ENCODE results near the gene RARB. TPM values are rescaled to one million over a fixed set of nuclear protein-coding genes. Genes with fewer than 3 reads are reported as not detected.
A peak's percentile ranks its signal among the peaks of the same experiment; 100 is the strongest.

The RARB gene
- polyA plus RNA-seq, 6 donors from 2014 or later = 0.13 to 0.17 TPM; not detected in 4

DNA sequence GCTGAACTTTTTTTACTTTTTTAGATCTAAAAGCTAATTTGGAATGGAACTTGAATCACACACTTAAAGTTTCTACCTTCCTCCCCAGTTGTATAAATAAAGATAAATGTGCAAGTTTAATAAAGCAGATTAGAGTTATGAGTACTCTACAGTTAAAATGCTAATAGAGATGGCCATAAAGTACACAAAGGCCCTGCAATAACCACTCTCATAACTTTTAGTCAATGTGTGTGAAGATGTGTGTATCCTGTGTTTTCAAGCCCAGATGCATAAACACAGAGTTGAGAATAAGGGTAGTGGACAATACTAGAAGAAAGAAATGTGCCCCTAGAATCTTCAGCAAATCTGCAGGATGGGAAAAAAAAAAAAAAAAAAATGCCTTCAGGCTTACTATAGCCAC, 191.3 kb downstream of the RARB start:
- no peak for DNase-seq
- Mint-ChIP-seq H3K36me3 (peaks cover 16 to 39% of the 10 kb centered on the region in 2 donors), H3K9me3 (no peaks in the 10 kb centered on the region), H3K4me3 (no peak overlapping the region), H3K27ac (peak overlapping the region in 3 of 6 donors; percentile 2 to 95 (median 82)), H3K27me3 (no peaks in the 10 kb centered on the region), H3K4me1 (no peaks in the 10 kb centered on the region)
- ATAC-seq (ENCODE audit: low read depth in 2 of 2) = no peak

DNA sequence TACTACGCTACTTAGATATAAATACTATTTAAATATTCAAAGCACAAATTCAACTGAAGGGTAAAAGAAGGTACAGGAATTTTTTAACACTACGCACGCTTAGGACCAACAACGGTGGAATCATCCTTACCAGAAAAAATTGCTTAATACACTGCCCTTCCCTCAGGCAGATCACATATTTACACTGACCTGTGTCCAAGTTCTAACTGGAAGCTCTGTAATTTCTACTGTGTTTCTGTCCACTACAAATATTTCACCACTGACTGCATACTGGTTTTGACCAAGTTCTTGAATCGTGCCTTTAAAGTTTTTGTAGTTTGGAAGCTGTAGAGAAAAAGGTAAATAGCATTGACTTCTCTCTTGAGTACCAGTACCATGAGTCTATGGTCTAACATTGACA, 192.4 kb downstream of the RARB start:
- H3K36me3 Mint-ChIP-seq = peaks cover 16 to 34% of the 10 kb centered on the region in 2 donors
- H3K4me3 Mint-ChIP-seq = no peak overlapping the region
- H3K27me3 Mint-ChIP-seq = no peaks in the 10 kb centered on the region
- H3K4me1 Mint-ChIP-seq = no peaks in the 10 kb centered on the region
- ATAC-seq (ENCODE audit: low read depth in 2 of 2) (no peak), DNase-seq (no peak)
- H3K27ac Mint-ChIP-seq = peak overlapping the region in 3 of 6 donors; percentile 37 to 69 (median 58)
- no peaks in the 10 kb centered on the region for H3K9me3 Mint-ChIP-seq

DNA sequence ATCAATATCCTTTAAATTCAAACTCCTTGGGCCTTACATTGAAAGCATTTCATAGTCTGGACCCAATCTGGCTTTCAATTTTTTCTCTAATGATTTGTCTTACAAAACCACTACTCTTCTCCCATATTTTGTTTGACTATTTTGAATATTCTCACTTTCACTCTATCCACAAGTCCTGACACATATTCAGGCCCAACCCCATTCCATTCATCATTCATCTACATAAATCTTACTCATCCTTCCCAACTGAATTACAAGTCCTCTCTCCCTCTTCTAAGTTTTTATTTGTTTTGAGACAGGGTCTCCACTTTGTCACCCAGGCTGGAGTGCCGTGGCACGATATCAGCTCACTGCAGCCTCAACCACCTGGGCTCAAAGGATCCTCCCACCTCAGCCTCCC, 193.0 kb downstream of the RARB start:
- ATAC-seq (ENCODE audit: low read depth in 2 of 2) = no peak
- H3K9me3 Mint-ChIP-seq = no peaks in the 10 kb centered on the region
- DNase-seq = no peak
- H3K4me1 Mint-ChIP-seq = no peaks in the 10 kb centered on the region
- peak overlapping the region in 4 of 6 donors; percentile 0 to 69 (median 48) for H3K27ac Mint-ChIP-seq
- no peaks in the 10 kb centered on the region for H3K27me3 Mint-ChIP-seq
- H3K4me3 Mint-ChIP-seq = no peak overlapping the region
- peaks cover 16 to 34% of the 10 kb centered on the region in 2 donors for H3K36me3 Mint-ChIP-seq

DNA sequence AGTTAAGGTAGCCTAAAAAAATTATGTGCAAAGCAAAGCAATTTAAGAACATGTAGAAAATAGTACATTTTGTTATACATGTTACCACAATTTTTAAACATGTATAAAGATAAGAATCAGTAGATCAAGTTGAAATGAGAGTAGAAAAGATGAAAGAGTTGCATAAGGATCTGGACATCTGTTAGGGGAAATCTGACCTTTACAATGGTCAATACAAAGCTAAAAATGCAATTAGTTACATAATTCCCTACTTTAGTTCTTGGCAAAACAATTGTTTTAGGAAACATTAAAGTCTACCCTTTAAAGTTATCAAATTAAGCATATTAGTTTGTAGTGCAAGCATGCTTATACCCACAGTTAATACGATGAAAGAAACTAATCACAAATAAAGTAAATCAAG, 203.9 kb downstream of the RARB start:
- ATAC-seq (ENCODE audit: low read depth in 2 of 2) = no peak
- no peak for DNase-seq
- H3K4me1 Mint-ChIP-seq = peaks cover 0 to 7% (median 2%) of the 10 kb centered on the region in 3 donors
- no peaks in the 10 kb centered on the region for H3K27me3 Mint-ChIP-seq
- H3K9me3 Mint-ChIP-seq = no peaks in the 10 kb centered on the region
- no peak overlapping the region for H3K4me3 Mint-ChIP-seq
- H3K36me3 Mint-ChIP-seq = peaks cover 14 to 28% of the 10 kb centered on the region in 2 donors
- peak overlapping the region in 1 of 6 donors; percentile 16 for H3K27ac Mint-ChIP-seq

DNA sequence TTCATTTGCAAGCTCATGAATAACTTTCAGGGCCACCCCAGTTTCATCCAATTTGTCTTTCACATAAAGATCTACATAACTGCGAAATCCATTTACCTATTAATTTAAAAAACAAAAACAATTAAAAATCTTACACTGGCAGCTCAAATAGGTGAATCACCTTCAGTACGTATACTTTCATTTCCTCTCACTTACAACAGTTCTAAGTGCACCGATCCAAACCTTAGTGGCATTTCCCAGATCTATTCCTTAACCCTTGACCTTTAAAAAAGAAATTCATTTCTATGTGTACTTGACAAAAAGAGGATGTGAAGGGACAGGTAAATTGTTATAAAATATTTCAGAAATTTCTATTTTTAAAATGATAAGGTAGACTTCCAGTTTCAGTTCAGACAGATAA, 205.9 kb downstream of the RARB start:
- Mint-ChIP-seq H3K36me3 (peaks cover 14 to 35% of the 10 kb centered on the region in 2 donors), H3K4me3 (no peak overlapping the region), H3K4me1 (peaks cover 0 to 7% (median 2%) of the 10 kb centered on the region in 3 donors), H3K27ac (peak overlapping the region in 3 of 6 donors; percentile 4 to 57 (median 45)), H3K27me3 (no peaks in the 10 kb centered on the region), H3K9me3 (no peaks in the 10 kb centered on the region)
- ATAC-seq (ENCODE audit: low read depth in 2 of 2) (no peak), DNase-seq (no peak)

DNA sequence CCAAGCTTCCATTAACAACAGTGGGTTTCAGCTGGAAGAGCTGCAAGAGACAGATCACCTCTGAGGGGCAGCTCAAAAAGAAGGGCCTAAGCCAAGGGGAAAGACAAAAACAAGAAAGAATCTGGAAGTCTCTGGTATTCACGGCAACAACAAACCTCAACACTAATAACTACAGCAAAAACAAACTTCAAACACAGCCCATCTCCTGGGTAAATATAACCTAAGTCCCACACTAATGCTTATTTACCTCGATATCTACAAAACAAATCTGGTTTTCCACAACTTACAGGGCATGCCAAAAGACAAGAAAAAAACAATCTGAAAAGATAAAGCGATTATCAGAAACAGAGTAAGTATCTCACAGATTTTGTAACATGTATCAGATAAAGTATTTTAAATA, 207.0 kb downstream of the RARB start:
- DNase-seq (no peak), ATAC-seq (ENCODE audit: low read depth in 2 of 2) (no peak)
- H3K27me3 Mint-ChIP-seq = no peaks in the 10 kb centered on the region
- no peak overlapping the region for H3K4me3 Mint-ChIP-seq
- H3K27ac Mint-ChIP-seq = peak overlapping the region in 3 of 6 donors; percentile 9 to 69 (median 45)
- H3K36me3 Mint-ChIP-seq = peaks cover 14 to 30% of the 10 kb centered on the region in 2 donors
- H3K9me3 Mint-ChIP-seq = no peaks in the 10 kb centered on the region
- peaks cover 0 to 7% (median 2%) of the 10 kb centered on the region in 3 donors for H3K4me1 Mint-ChIP-seq

Other genes starting within 250 kb of the RARB start
- 10 to 100 TPM; 44.4 to 95.7 (median 66.8) TPM for gene TOP2B, start 236.6 kb downstream of the RARB start, polyA plus RNA-seq (ENCODE audit: low read depth in 6 of 6)